ENCODE data around the gene TNNT1.

The TNNT1 gene

GRCh38 chr19:55131421-55131820 is 17.6 kb downstream of the TNNT1 start:
- Histone ChIP-seq H3K9ac (ENCODE audit: low read length in 5 of 5) (no peak overlapping the region), H3K27ac (ENCODE audit: low read depth, low read length) (no peak overlapping the region), H3K27me3 (ENCODE audit: control insufficient read depth in 5 of 5, insufficient read depth in 4 of 5, low read length in 5 of 5) (peaks cover 17 to 33% (median 25%) of the 10 kb centered on the region in 5 donors), H3K4me3 (ENCODE audit: low read depth in 1 of 5, low read length in 5 of 5) (no peak overlapping the region), H3K4me1 (ENCODE audit: control insufficient read depth in 5 of 5, insufficient read depth in 5 of 5, low read length in 5 of 5) (no peaks in the 10 kb centered on the region), H3K9me3 (ENCODE audit: control insufficient read depth in 5 of 5, low read length in 5 of 5) (no peaks in the 10 kb centered on the region), H3K36me3 (ENCODE audit: control insufficient read depth in 5 of 5, insufficient read depth in 5 of 5, low read length in 5 of 5) (no peaks in the 10 kb centered on the region)

- H3K36me3 ChIP-seq (ENCODE audit: control insufficient read depth in 5 of 5, insufficient read depth in 5 of 5, low read length in 5 of 5) = no peaks in the 10 kb centered on the region
- no peaks in the 10 kb centered on the region for H3K9me3 ChIP-seq (ENCODE audit: control insufficient read depth in 5 of 5, low read length in 5 of 5)
- H3K4me3 ChIP-seq (ENCODE audit: low read depth in 1 of 5, low read length in 5 of 5) = peak overlapping the region in 3 of 5 donors; percentile 67 to 86 (median 82)
- H3K27me3 ChIP-seq (ENCODE audit: control insufficient read depth in 5 of 5, insufficient read depth in 4 of 5, low read length in 5 of 5) = no peaks in the 10 kb centered on the region
- H3K27ac ChIP-seq (ENCODE audit: low read depth, low read length) = no peak overlapping the region
- H3K4me1 ChIP-seq (ENCODE audit: control insufficient read depth in 5 of 5, insufficient read depth in 5 of 5, low read length in 5 of 5) = peaks cover 5 to 42% (median 39%) of the 10 kb centered on the region in 5 donors
- H3K9ac ChIP-seq (ENCODE audit: low read length in 5 of 5) = peak overlapping the region in 1 of 5 donors; percentile 16
These were observed 30.0 kb downstream of the TNNT1 start for GRCh38 chr19:55119053-55119452.

DNA sequence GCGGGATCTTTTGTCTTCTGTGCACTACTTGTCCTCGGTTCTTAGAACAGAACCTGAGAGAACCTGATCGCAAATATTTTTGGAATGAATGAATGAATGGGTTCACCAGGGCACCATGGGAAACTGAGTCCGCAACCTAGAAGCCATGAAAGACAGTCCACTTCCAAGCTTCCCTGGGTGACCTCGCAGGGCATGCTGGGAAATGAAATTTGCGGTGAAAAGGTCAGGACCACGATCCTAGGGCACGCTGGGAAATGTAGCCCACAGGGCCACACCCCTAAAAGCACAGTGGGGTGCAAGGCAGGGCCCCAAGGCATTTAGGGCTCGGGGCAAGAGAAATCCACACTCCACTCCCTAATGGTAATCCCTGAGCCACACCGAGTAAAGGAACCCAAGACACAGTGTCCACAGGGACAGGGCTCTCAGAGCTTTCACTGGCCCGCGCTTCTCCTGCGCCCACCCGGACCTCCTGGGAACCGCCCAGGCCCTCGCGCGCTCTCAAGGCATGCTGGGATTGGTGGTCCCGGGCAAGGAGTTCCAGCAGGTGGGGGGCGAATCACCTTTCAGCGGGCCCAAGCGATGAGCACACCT is 30.5 kb downstream of the TNNT1 start:
- Histone ChIP-seq H3K36me3 (ENCODE audit: control insufficient read depth in 5 of 5, insufficient read depth in 5 of 5, low read length in 5 of 5) (no peaks in the 10 kb centered on the region), H3K27ac (ENCODE audit: low read depth, low read length) (peak overlapping the region; percentile 72), H3K9ac (ENCODE audit: low read length in 5 of 5) (peak overlapping the region in 4 of 5 donors; percentile 16 to 87 (median 66)), H3K4me3 (ENCODE audit: low read depth in 1 of 5, low read length in 5 of 5) (peak overlapping the region; percentile 67 to 86 (median 82)), H3K4me1 (ENCODE audit: control insufficient read depth in 5 of 5, insufficient read depth in 5 of 5, low read length in 5 of 5) (peaks cover 7 to 46% (median 42%) of the 10 kb centered on the region in 5 donors), H3K9me3 (ENCODE audit: control insufficient read depth in 5 of 5, low read length in 5 of 5) (no peaks in the 10 kb centered on the region), H3K27me3 (ENCODE audit: control insufficient read depth in 5 of 5, insufficient read depth in 4 of 5, low read length in 5 of 5) (no peaks in the 10 kb centered on the region)

DNA sequence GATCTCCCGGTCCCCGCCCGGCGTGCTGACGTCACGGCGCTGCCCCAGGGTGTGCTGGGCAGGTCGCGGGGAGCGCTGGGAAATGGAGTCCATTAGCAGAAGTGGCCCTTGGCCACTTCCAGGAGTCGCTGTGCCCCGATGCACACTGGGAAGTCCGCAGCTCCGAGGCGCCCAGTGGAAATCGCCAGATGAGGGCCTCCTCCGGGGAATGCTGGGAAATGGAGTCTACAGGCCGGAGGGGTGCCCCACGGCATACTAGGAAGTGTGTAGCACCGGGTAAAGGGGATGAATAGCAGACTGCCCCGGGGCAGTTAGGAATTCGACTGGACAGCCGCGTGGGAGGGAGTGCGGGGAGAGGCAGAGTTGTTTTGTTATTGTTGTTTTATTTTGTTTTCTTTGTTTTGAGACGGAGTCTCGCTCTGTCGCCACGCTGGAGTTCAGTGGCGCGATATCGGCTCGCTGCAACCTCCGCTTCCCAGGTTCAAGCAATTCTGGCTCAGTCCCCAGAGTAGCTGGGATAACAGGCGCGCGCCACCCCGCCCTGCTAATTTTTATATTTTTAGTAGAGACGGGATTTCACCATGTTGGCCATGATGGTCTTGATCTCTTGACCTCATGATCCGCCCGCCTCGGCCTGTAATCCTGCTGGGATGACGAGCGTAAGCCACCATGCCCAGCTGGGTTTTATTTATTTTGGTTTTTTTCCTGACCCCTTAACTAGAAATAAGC is 31.2 kb downstream of the TNNT1 start:
- peak overlapping the region in 4 of 5 donors; percentile 61 to 87 (median 78) for H3K9ac ChIP-seq (ENCODE audit: low read length in 5 of 5)
- peaks cover 10 to 53% (median 49%) of the 10 kb centered on the region in 5 donors for H3K4me1 ChIP-seq (ENCODE audit: control insufficient read depth in 5 of 5, insufficient read depth in 5 of 5, low read length in 5 of 5)
- H3K27me3 ChIP-seq (ENCODE audit: control insufficient read depth in 5 of 5, insufficient read depth in 4 of 5, low read length in 5 of 5) = no peaks in the 10 kb centered on the region
- H3K36me3 ChIP-seq (ENCODE audit: control insufficient read depth in 5 of 5, insufficient read depth in 5 of 5, low read length in 5 of 5) = peaks cover 0 to under 1% (median 0%) of the 10 kb centered on the region in 5 donors
- H3K4me3 ChIP-seq (ENCODE audit: low read depth in 1 of 5, low read length in 5 of 5) = peak overlapping the region; percentile 67 to 86 (median 82)
- H3K27ac ChIP-seq (ENCODE audit: low read depth, low read length) = peak overlapping the region; percentile 72
- no peaks in the 10 kb centered on the region for H3K9me3 ChIP-seq (ENCODE audit: control insufficient read depth in 5 of 5, low read length in 5 of 5)

- no peaks in the 10 kb centered on the region for H3K27me3 ChIP-seq (ENCODE audit: control insufficient read depth in 5 of 5, insufficient read depth in 4 of 5, low read length in 5 of 5)
- peaks cover 0 to 8% (median 7%) of the 10 kb centered on the region in 5 donors for H3K36me3 ChIP-seq (ENCODE audit: control insufficient read depth in 5 of 5, insufficient read depth in 5 of 5, low read length in 5 of 5)
- peak within 1 kb of the TSS; percentile 72 for H3K27ac ChIP-seq (ENCODE audit: low read depth, low read length)
- peaks cover 10 to 59% (median 52%) of the 10 kb centered on the region in 5 donors for H3K4me1 ChIP-seq (ENCODE audit: control insufficient read depth in 5 of 5, insufficient read depth in 5 of 5, low read length in 5 of 5)
- peak within 1 kb of the TSS; percentile 86 to 95 (median 94) for H3K4me3 ChIP-seq (ENCODE audit: low read depth in 1 of 5, low read length in 5 of 5)
- H3K9ac ChIP-seq (ENCODE audit: low read length in 5 of 5) = peak within 1 kb of the TSS; percentile 84 to 95 (median 88)
- H3K9me3 ChIP-seq (ENCODE audit: control insufficient read depth in 5 of 5, low read length in 5 of 5) = no peaks in the 10 kb centered on the region
These were observed 31.9 kb downstream of the TNNT1 start, which contains the start of gene PPP1R12C for GRCh38 chr19:55116859-55117662. TSS of gene PPP1R12C (minus strand) at chr19:55117637. CDS start at chr19:55117543, 94 bp downstream.

DNA sequence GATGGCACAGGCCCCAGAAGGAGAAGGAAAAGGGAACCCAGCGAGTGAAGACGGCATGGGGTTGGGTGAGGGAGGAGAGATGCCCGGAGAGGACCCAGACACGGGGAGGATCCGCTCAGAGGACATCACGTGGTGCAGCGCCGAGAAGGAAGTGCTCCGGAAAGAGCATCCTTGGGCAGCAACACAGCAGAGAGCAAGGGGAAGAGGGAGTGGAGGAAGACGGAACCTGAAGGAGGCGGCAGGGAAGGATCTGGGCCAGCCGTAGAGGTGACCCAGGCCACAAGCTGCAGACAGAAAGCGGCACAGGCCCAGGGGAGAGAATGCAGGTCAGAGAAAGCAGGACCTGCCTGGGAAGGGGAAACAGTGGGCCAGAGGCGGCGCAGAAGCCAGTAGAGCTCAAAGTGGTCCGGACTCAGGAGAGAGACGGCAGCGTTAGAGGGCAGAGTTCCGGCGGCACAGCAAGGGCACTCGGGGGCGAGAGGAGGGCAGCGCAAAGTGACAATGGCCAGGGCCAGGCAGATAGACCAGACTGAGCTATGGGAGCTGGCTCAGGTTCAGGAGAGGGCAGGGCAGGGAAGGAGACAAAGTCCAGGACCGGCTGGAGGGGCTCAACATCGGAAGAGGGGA is 32.7 kb downstream of the TNNT1 start:
- H3K4me3 ChIP-seq (ENCODE audit: low read depth in 1 of 5, low read length in 5 of 5) = peak overlapping the region; percentile 86 to 95 (median 94)
- no peaks in the 10 kb centered on the region for H3K9me3 ChIP-seq (ENCODE audit: control insufficient read depth in 5 of 5, low read length in 5 of 5)
- H3K4me1 ChIP-seq (ENCODE audit: control insufficient read depth in 5 of 5, insufficient read depth in 5 of 5, low read length in 5 of 5) = peaks cover 10 to 64% (median 57%) of the 10 kb centered on the region in 5 donors

GRCh38 chr19:55115446-55116065 is 33.5 kb downstream of the TNNT1 start:
- peaks cover 10 to 65% (median 57%) of the 10 kb centered on the region in 5 donors for H3K4me1 ChIP-seq (ENCODE audit: control insufficient read depth in 5 of 5, insufficient read depth in 5 of 5, low read length in 5 of 5)
- no peaks in the 10 kb centered on the region for H3K9me3 ChIP-seq (ENCODE audit: control insufficient read depth in 5 of 5, low read length in 5 of 5)
- peak overlapping the region; percentile 35 for H3K27ac ChIP-seq (ENCODE audit: low read depth, low read length)
- H3K36me3 ChIP-seq (ENCODE audit: control insufficient read depth in 5 of 5, insufficient read depth in 5 of 5, low read length in 5 of 5) = peaks cover 0 to 13% (median 8%) of the 10 kb centered on the region in 5 donors
- peak overlapping the region; percentile 86 to 95 (median 94) for H3K4me3 ChIP-seq (ENCODE audit: low read depth in 1 of 5, low read length in 5 of 5)
- H3K9ac ChIP-seq (ENCODE audit: low read length in 5 of 5) = peak overlapping the region in 4 of 5 donors; percentile 41 to 95 (median 91)
- no peaks in the 10 kb centered on the region for H3K27me3 ChIP-seq (ENCODE audit: control insufficient read depth in 5 of 5, insufficient read depth in 4 of 5, low read length in 5 of 5)

More for the DNA sequence above, 32.7 kb downstream of the TNNT1 start:
- peak overlapping the region; percentile 83 to 95 (median 88) for H3K9ac ChIP-seq (ENCODE audit: low read length in 5 of 5)
- peaks cover 0 to 13% (median 8%) of the 10 kb centered on the region in 5 donors for H3K36me3 ChIP-seq (ENCODE audit: control insufficient read depth in 5 of 5, insufficient read depth in 5 of 5, low read length in 5 of 5)
- no peaks in the 10 kb centered on the region for H3K27me3 ChIP-seq (ENCODE audit: control insufficient read depth in 5 of 5, insufficient read depth in 4 of 5, low read length in 5 of 5)
- peak overlapping the region; percentile 48 for H3K27ac ChIP-seq (ENCODE audit: low read depth, low read length)

DNA sequence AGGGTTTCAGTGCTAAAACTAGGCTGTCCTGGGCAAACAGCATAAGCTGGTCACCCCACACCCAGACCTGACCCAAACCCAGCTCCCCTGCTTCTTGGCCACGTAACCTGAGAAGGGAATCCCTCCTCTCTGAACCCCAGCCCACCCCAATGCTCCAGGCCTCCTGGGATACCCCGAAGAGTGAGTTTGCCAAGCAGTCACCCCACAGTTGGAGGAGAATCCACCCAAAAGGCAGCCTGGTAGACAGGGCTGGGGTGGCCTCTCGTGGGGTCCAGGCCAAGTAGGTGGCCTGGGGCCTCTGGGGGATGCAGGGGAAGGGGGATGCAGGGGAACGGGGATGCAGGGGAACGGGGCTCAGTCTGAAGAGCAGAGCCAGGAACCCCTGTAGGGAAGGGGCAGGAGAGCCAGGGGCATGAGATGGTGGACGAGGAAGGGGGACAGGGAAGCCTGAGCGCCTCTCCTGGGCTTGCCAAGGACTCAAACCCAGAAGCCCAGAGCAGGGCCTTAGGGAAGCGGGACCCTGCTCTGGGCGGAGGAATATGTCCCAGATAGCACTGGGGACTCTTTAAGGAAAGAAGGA is 34.4 kb downstream of the TNNT1 start:
- Histone ChIP-seq H3K36me3 (ENCODE audit: control insufficient read depth in 5 of 5, insufficient read depth in 5 of 5, low read length in 5 of 5) (peaks cover 0 to 21% (median 17%) of the 10 kb centered on the region in 5 donors), H3K9me3 (ENCODE audit: control insufficient read depth in 5 of 5, low read length in 5 of 5) (no peaks in the 10 kb centered on the region), H3K4me3 (ENCODE audit: low read depth in 1 of 5, low read length in 5 of 5) (no peak overlapping the region), H3K4me1 (ENCODE audit: control insufficient read depth in 5 of 5, insufficient read depth in 5 of 5, low read length in 5 of 5) (peaks cover 10 to 65% (median 57%) of the 10 kb centered on the region in 5 donors), H3K9ac (ENCODE audit: low read length in 5 of 5) (peak overlapping the region in 2 of 5 donors; percentile 20 to 38), H3K27ac (ENCODE audit: low read depth, low read length) (no peak overlapping the region), H3K27me3 (ENCODE audit: control insufficient read depth in 5 of 5, insufficient read depth in 4 of 5, low read length in 5 of 5) (no peaks in the 10 kb centered on the region)
